ENCODE results near the gene OR10G3.

Gene OR10G3

GRCh38 chr14:21528381-21529348, 51.2 kb downstream of the OR10G3 start:
- H3K9me3 ChIP-seq (ENCODE audit: control insufficient read depth, insufficient read depth, low read length), result no peaks in the 10 kb centered on the region
- TF ChIP-seq CTCF (IDR thresholded peaks at IDR 0.05; ENCODE audit: low read depth, low read length, poor library complexity, severe bottlenecking) (no peak), EZH2phosphoT487 (IDR thresholded peaks at IDR 0.05; ENCODE audit: borderline replicate concordance, low read length) (no peak)
- peak overlapping the region; percentile 30 for H3K4me2 ChIP-seq (ENCODE audit: low read length)
- no peak overlapping the region for H3K4me3 ChIP-seq (ENCODE audit: low read length)
- no peaks in the 10 kb centered on the region for H4K20me1 ChIP-seq (ENCODE audit: control insufficient read depth, insufficient read depth, low read depth, low read length)
- H3K36me3 ChIP-seq (ENCODE audit: control insufficient read depth, low read length), result 0 out of 2 replicates have a peak, but pooled peaks cover 4% of the 10 kb centered on the region
- 0 out of 2 replicates have a peak overlapping the region, but pooled peaks have one; percentile 1 for H3K27ac ChIP-seq (ENCODE audit: low read depth, low read length)
- H3F3A ChIP-seq (ENCODE audit: control insufficient read depth, insufficient read depth), result peaks cover 13% of the 10 kb centered on the region
- peaks cover 5% of the 10 kb centered on the region for H3K27me3 ChIP-seq (ENCODE audit: control insufficient read depth, low read length)
- H3K4me1 ChIP-seq (ENCODE audit: control insufficient read depth, low read length), result peaks cover 36% of the 10 kb centered on the region
- peaks cover 4% of the 10 kb centered on the region for H3K79me2 ChIP-seq (ENCODE audit: control insufficient read depth, low read length)
- H3K9me2 ChIP-seq (replicated peaks; ENCODE audit: control insufficient read depth, low read length), result no peaks in the 10 kb centered on the region

- Histone ChIP-seq H3K27ac (ENCODE audit: low read depth, low read length) (peak overlapping the region; percentile 78), H3K36me3 (ENCODE audit: control insufficient read depth, low read length) (0 out of 2 replicates have a peak, but pooled peaks cover 4% of the 10 kb centered on the region)
These were observed 52.6 kb downstream of the OR10G3 start for GRCh38 chr14:21527318-21527679.

GRCh38 chr14:21526672-21527317, 53.1 kb downstream of the OR10G3 start:
- Histone ChIP-seq H4K20me1 (ENCODE audit: control insufficient read depth, insufficient read depth, low read depth, low read length) (no peaks in the 10 kb centered on the region), H3K4me3 (ENCODE audit: low read length) (peak overlapping the region; percentile 86), H3K4me2 (ENCODE audit: low read length) (peak overlapping the region; percentile 98), H3F3A (ENCODE audit: control insufficient read depth, insufficient read depth) (peaks cover 13% of the 10 kb centered on the region), H3K79me2 (ENCODE audit: control insufficient read depth, low read length) (peaks cover 4% of the 10 kb centered on the region), H3K27me3 (ENCODE audit: control insufficient read depth, low read length) (no peaks in the 10 kb centered on the region), H3K27ac (ENCODE audit: low read depth, low read length) (peak overlapping the region; percentile 78), H3K36me3 (ENCODE audit: control insufficient read depth, low read length) (0 out of 2 replicates have a peak, but pooled peaks cover 4% of the 10 kb centered on the region), H3K4me1 (ENCODE audit: control insufficient read depth, low read length) (peaks cover 36% of the 10 kb centered on the region), H3K9me3 (ENCODE audit: control insufficient read depth, insufficient read depth, low read length) (no peaks in the 10 kb centered on the region), H3K9me2 (replicated peaks; ENCODE audit: control insufficient read depth, low read length) (no peaks in the 10 kb centered on the region)
- TF ChIP-seq EZH2phosphoT487 (IDR thresholded peaks at IDR 0.05; ENCODE audit: borderline replicate concordance, low read length), result no peak

More at GRCh38 chr14:21527318-21527679, 52.6 kb downstream of the OR10G3 start:
- peaks cover 36% of the 10 kb centered on the region for H3K4me1 ChIP-seq (ENCODE audit: control insufficient read depth, low read length)
- peak overlapping the region; percentile 86 for H3K4me3 ChIP-seq (ENCODE audit: low read length)
- H3K9me2 ChIP-seq (replicated peaks; ENCODE audit: control insufficient read depth, low read length), result no peaks in the 10 kb centered on the region
- peak overlapping the region; percentile 98 for H3K4me2 ChIP-seq (ENCODE audit: low read length)
- peaks cover 13% of the 10 kb centered on the region for H3F3A ChIP-seq (ENCODE audit: control insufficient read depth, insufficient read depth)
- no peaks in the 10 kb centered on the region for H4K20me1 ChIP-seq (ENCODE audit: control insufficient read depth, insufficient read depth, low read depth, low read length)
- H3K9me3 ChIP-seq (ENCODE audit: control insufficient read depth, insufficient read depth, low read length), result no peaks in the 10 kb centered on the region
- TF ChIP-seq EZH2phosphoT487 (IDR thresholded peaks at IDR 0.05; ENCODE audit: borderline replicate concordance, low read length), result no peak
- no peak for TF ChIP-seq CTCF (IDR thresholded peaks at IDR 0.05; ENCODE audit: low read depth, low read length, poor library complexity, severe bottlenecking)
- H3K27me3 ChIP-seq (ENCODE audit: control insufficient read depth, low read length), result no peaks in the 10 kb centered on the region
- peaks cover 4% of the 10 kb centered on the region for H3K79me2 ChIP-seq (ENCODE audit: control insufficient read depth, low read length)
